WTC11 (cell line): ENCODE measurements around the gene EMD. TPM values are rescaled to one million over a fixed set of nuclear protein-coding genes. Genes with fewer than 3 reads are reported as not detected.

Experiments
- ATAC-seq: fragments of 200-7000 bp; cut with Tn5 transposase; 2 replicates; pipeline ENCODE4 v1.10.0; 2021; ENCODE audit warnings: mild to moderate bottlenecking, moderate library complexity
- CTCF ChIA-PET: fragments of 300-600 bp; sonication (Branson Sonifier 250); formaldehyde crosslinking; loops from one replicate; lab custom pipeline; 2021; ENCODE audit warnings: antibody characterized with exemption; lab: Charles Lee
- POLR2A ChIA-PET: fragments of 350-600 bp; sonication (Branson Sonifier 250); formaldehyde crosslinking; loops from one replicate; lab custom pipeline; 2021; ENCODE audit warnings: antibody characterized with exemption; lab: Charles Lee
- DNase-seq: peaks from one replicate; pipeline ENCODE4 v3.0.0; 2021; ENCODE audit warnings: low spot score
- H3K27ac Mint-ChIP-seq: 2 replicates; pipeline ENCODE4 v1.8.0; 2021; ENCODE audit warnings: mixed read lengths
- H3K27me3 Mint-ChIP-seq: 2 replicates; pipeline ENCODE4 v1.8.0; 2021; ENCODE audit warnings: low read depth, mild to moderate bottlenecking, moderate library complexity, mixed read lengths
- H3K36me3 Mint-ChIP-seq: 2 replicates; pipeline ENCODE4 v1.8.0; 2021; ENCODE audit warnings: mixed read lengths
- H3K4me1 Mint-ChIP-seq: 2 replicates; pipeline ENCODE4 v1.8.0; 2022; ENCODE audit warnings: mixed read lengths
- H3K4me3 Mint-ChIP-seq: 2 replicates; pipeline ENCODE4 v1.8.0; 2021; ENCODE audit warnings: mild to moderate bottlenecking, moderate library complexity, mixed read lengths
- H3K9me3 Mint-ChIP-seq: 2 replicates; pipeline ENCODE4 v1.8.0; 2021; ENCODE audit warnings: mixed read lengths
- AR ChIP-seq: fragments of 250-450 bp; sonication (Bioruptor Pico); IDR thresholded peaks from 2 replicates; pipeline ENCODE4 v1.9.0; 2021; ENCODE audit warnings: mild to moderate bottlenecking
- E2F1 ChIP-seq: sonication (generic); formaldehyde crosslinking; IDR thresholded peaks from 2 replicates; pipeline ENCODE4 v1.8.0; 2022; ENCODE audit warnings: mild to moderate bottlenecking, missing genetic modification reagents
- ETV6 ChIP-seq: sonication (generic); formaldehyde crosslinking; IDR thresholded peaks from 2 replicates; pipeline ENCODE4 v1.8.1; 2022; ENCODE audit warnings: mild to moderate bottlenecking, missing genetic modification reagents
- GRHL2 ChIP-seq: fragments of 250-450 bp; sonication (Bioruptor Pico); IDR thresholded peaks from 2 replicates; pipeline ENCODE4 v1.8.0; 2022; ENCODE audit warnings: mild to moderate bottlenecking, moderate library complexity; ENCODE audit not compliant: insufficient replicate concordance, severe bottlenecking
- JUN ChIP-seq: sonication (generic); formaldehyde crosslinking; IDR thresholded peaks from 2 replicates; pipeline ENCODE4 v1.8.0; 2023; ENCODE audit warnings: mild to moderate bottlenecking, missing genetic modification reagents
- MAX ChIP-seq: sonication (generic); formaldehyde crosslinking; IDR thresholded peaks from 2 replicates; pipeline ENCODE4 v1.8.0; 2022; ENCODE audit warnings: mild to moderate bottlenecking, missing genetic modification reagents
- PREB ChIP-seq: sonication (generic); formaldehyde crosslinking; IDR thresholded peaks from 2 replicates; pipeline ENCODE4 v1.8.1; 2022; ENCODE audit warnings: mild to moderate bottlenecking, missing genetic modification reagents, moderate library complexity, borderline replicate concordance
- TCF7 ChIP-seq: sonication (generic); formaldehyde crosslinking; IDR thresholded peaks from 2 replicates; pipeline ENCODE4 v1.8.0; 2022; ENCODE audit warnings: mild to moderate bottlenecking, low read depth, missing genetic modification reagents, moderate library complexity
- USF2 ChIP-seq: sonication (generic); formaldehyde crosslinking; IDR thresholded peaks from 2 replicates; pipeline ENCODE4 v1.8.1; 2023; ENCODE audit warnings: mild to moderate bottlenecking, missing genetic modification reagents, moderate library complexity
- ZBTB21 ChIP-seq: sonication (generic); formaldehyde crosslinking; IDR thresholded peaks from 2 replicates; pipeline ENCODE4 v1.8.1; 2023; ENCODE audit warnings: mild to moderate bottlenecking, missing genetic modification reagents, borderline replicate concordance
- ZNF232 ChIP-seq: sonication (generic); formaldehyde crosslinking; IDR thresholded peaks from 2 replicates; pipeline ENCODE4 v1.8.0; 2022; ENCODE audit warnings: mild to moderate bottlenecking, missing genetic modification reagents
- ZNF281 ChIP-seq: sonication (generic); formaldehyde crosslinking; IDR thresholded peaks from 2 replicates; pipeline ENCODE4 v1.8.0; 2023; ENCODE audit warnings: mild to moderate bottlenecking, missing genetic modification reagents
- ZNF423 ChIP-seq: fragments of 250-450 bp; sonication (Bioruptor Pico); IDR thresholded peaks from 2 replicates; pipeline ENCODE4 v2.1.2; 2022; ENCODE audit warnings: mild to moderate bottlenecking, moderate library complexity
- total RNA-seq: library from RNA; stranded (reverse); gene quantifications from 3 replicates; pipeline ENCODE4 v1.2.3, GENCODE V29; 2021

The EMD gene
- total RNA-seq, 1 experiment from 2014 or later = 78.3 TPM

GRCh38 chrX:154355776-154356140 is 23.3 kb upstream of the EMD start:
- Mint-ChIP-seq H3K9me3 (no peaks in the 10 kb centered on the region), H3K36me3 (peaks cover 31% of the 10 kb centered on the region)

More at GRCh38 chrX:154355776-154356140, 23.3 kb upstream of the EMD start:
- CTCF ChIA-PET = no interaction called here
- POLR2A ChIA-PET = interaction anchor here (0.8 kb wide), 1 partner anchor 14 kb away, joined by 3 read pairs; no protein-coding TSS in a partner anchor
- H3K27ac Mint-ChIP-seq = no peak overlapping the region
- no peak for TF ChIP-seq USF2 (CRISPR knock-in tag)
- no peak for TF ChIP-seq ZBTB21 (CRISPR knock-in tag)
- TF ChIP-seq ZNF281 (CRISPR knock-in tag) = no peak
- no peak for TF ChIP-seq ZNF232 (CRISPR knock-in tag)
- no peak for TF ChIP-seq E2F1
- TF ChIP-seq ZNF423 (CRISPR knock-in tag) = no peak
- no peak for TF ChIP-seq TCF7 (CRISPR knock-in tag)
- TF ChIP-seq JUN = no peak
- no peak for TF ChIP-seq MAX (CRISPR knock-in tag)
- no peak for TF ChIP-seq AR
- TF ChIP-seq GRHL2 (CRISPR knock-in tag) = no peak
- no peak for TF ChIP-seq PREB (CRISPR knock-in tag)
- TF ChIP-seq ETV6 (CRISPR knock-in tag) = no peak
- DNase-seq (no peak), ATAC-seq (no peak)
- no peaks in the 10 kb centered on the region for H3K4me1 Mint-ChIP-seq
- H3K27me3 Mint-ChIP-seq = no peaks in the 10 kb centered on the region
- no peak overlapping the region for H3K4me3 Mint-ChIP-seq
